HT1080 (cell line): Measurements from ENCODE around the gene TRIP6. TPM values are rescaled to one million over a fixed set of nuclear protein-coding genes. Genes with fewer than 3 reads are reported as not detected.

Source experiments
- DNase-seq: peaks from one replicate; pipeline ENCODE4 v3.0.0-alpha.2; 2015; ENCODE audit warnings: low read depth
- total RNA-seq: library from RNA; depleted of rRNA; stranded (reverse); fragments of >200 nt; shearing (Covaris generic); gene quantifications from 2 replicates; pipeline ENCODE4 v1.2.3, GENCODE V29; 2014

TRIP6 gene
- total RNA-seq, 1 experiment from 2014 or later: 171 TPM

- no peak for DNase-seq
Observed at GRCh38 chr7:100873599-100874299, 6.6 kb downstream of the TRIP6 start.

- DNase-seq: no peak
Observed at GRCh38 chr7:100874300-100874576, 7.1 kb downstream of the TRIP6 start.

GRCh38 chr7:100874577-100875355 lies 7.6 kb downstream of the TRIP6 start, which contains the start of gene SRRT:
Gene SRRT, plus strand, starts transcription at chr7:100875103. Its CDS starts 488 bp downstream, at chr7:100875591.
- DNase-seq: peak; percentile 96

GRCh38 chr7:100875356-100875751 lies 8.2 kb downstream of the TRIP6 start:
- no peak for DNase-seq

GRCh38 chr7:100878013-100878412 lies 10.8 kb downstream of the TRIP6 start:
- no peak for DNase-seq

GRCh38 chr7:100878685-100879084 lies 11.5 kb downstream of the TRIP6 start:
- no peak for DNase-seq

GRCh38 chr7:100879685-100880261 lies 12.6 kb downstream of the TRIP6 start:
- DNase-seq: no peak

- DNase-seq: no peak
Observed at GRCh38 chr7:100880645-100881044, 13.5 kb downstream of the TRIP6 start.

GRCh38 chr7:100881136-100881535 lies 13.9 kb downstream of the TRIP6 start:
- no peak for DNase-seq

GRCh38 chr7:100882201-100882600 lies 15.0 kb downstream of the TRIP6 start:
- no peak for DNase-seq

- DNase-seq: no peak
Observed at GRCh38 chr7:100882785-100883526, 15.8 kb downstream of the TRIP6 start.

GRCh38 chr7:100884736-100885439 lies 17.7 kb downstream of the TRIP6 start:
- DNase-seq: no peak

- no peak for DNase-seq
Observed at GRCh38 chr7:100885440-100886141, 18.4 kb downstream of the TRIP6 start.

- no peak for DNase-seq
Observed at GRCh38 chr7:100886142-100886935, 19.2 kb downstream of the TRIP6 start.

GRCh38 chr7:100886936-100887515 lies 19.8 kb downstream of the TRIP6 start:
- DNase-seq: no peak

GRCh38 chr7:100887516-100888290 lies 20.5 kb downstream of the TRIP6 start:
- DNase-seq: no peak

GRCh38 chr7:100888291-100888987 lies 21.3 kb downstream of the TRIP6 start:
- no peak for DNase-seq
